ENCODE measurements around the gene RAB44. TPM values are rescaled to one million over a fixed set of nuclear protein-coding genes. Genes with fewer than 3 reads are reported as not detected.
A peak's percentile ranks its signal among the peaks of the same experiment; 100 is the strongest.

Gene RAB44
- total RNA-seq, 1 experiment from 2014 or later = 0.05 TPM

- H3K36me3 ChIP-seq (ENCODE audit: control insufficient read depth in 1 of 2, insufficient read depth in 2 of 2, low read length in 2 of 2) = no peaks in the 10 kb centered on the region
- ChIA-PET POLR2A (no interaction called here), CTCF (interaction anchor here (1.3 kb wide), 1 partner anchor 10 kb away, joined by 3 read pairs; no protein-coding TSS in a partner anchor), RAD21 (ENCODE audit: low non-redundant PET in 1 of 2, low total read pairs in 2 of 2, uncharacterized antibody in 2 of 2, unreplicated experiment in 2 of 2) (no interaction called here)
- H2AFZ ChIP-seq (ENCODE audit: low read depth, low read length, poor library complexity, severe bottlenecking) = no peak overlapping the region
- no peaks in the 10 kb centered on the region for H3K4me1 ChIP-seq (ENCODE audit: control insufficient read depth in 1 of 2, insufficient read depth in 2 of 2, low read length in 2 of 2)
- no peaks in the 10 kb centered on the region for H3K79me2 ChIP-seq (ENCODE audit: insufficient read depth, low read length)
- intact Hi-C loops (cut with micrococcal nuclease) = no loop called here
- no peak overlapping the region for H3K4me2 ChIP-seq (ENCODE audit: low read length)
- no peaks in the 10 kb centered on the region for H3K9me2 ChIP-seq (ENCODE audit: insufficient read depth)
- TF ChIP-seq ZBTB33 (IDR thresholded peaks at IDR 0.05; ENCODE audit: extremely low read depth, insufficient replicate concordance, low read length) (no peak), SIN3A (IDR thresholded peaks at IDR 0.05; ENCODE audit: low read depth) (no peak), ATF3 (IDR thresholded peaks at IDR 0.05) (no peak), CTCF (IDR thresholded peaks at IDR 0.05 in 2 of 3, conservative IDR thresholded peaks at IDR 0.05 in 1 of 3; ENCODE audit: borderline replicate concordance in 1 of 3, insufficient read depth in 1 of 3, low read depth in 2 of 3, low read length in 2 of 3) (no peak), FOSL1 (IDR thresholded peaks at IDR 0.05; ENCODE audit: low read depth) (no peak), SP1 (IDR thresholded peaks at IDR 0.05; ENCODE audit: low read depth) (no peak), TCF7L2 (IDR thresholded peaks at IDR 0.05; ENCODE audit: borderline replicate concordance, extremely low read depth, insufficient read depth, insufficient read length) (no peak)
- no peaks in the 10 kb centered on the region for H4K20me1 ChIP-seq (ENCODE audit: insufficient read depth)
- H3K4me3 ChIP-seq (replicated peaks in 1 of 2; ENCODE audit: low read depth in 1 of 2, low read length in 2 of 2) = no peak overlapping the region
- DNase-seq (ENCODE audit: low read depth, low spot score) (no peak), ATAC-seq (0 out of 2 replicates have a peak, but pooled peaks have one; percentile 16)
- no peak overlapping the region for H3K27ac ChIP-seq (ENCODE audit: low read depth, low read length)
- no peaks in the 10 kb centered on the region for H3K9me3 ChIP-seq (ENCODE audit: control insufficient read depth in 1 of 2, insufficient read depth in 1 of 2, low read depth in 1 of 2, low read length in 2 of 2)
- H3K9ac ChIP-seq (ENCODE audit: low read length) = no peak overlapping the region
- BruUV-seq (replicated peaks) = no TSS peak
- no peaks in the 10 kb centered on the region for H3K27me3 ChIP-seq (ENCODE audit: insufficient read depth, low read length)
Observed at GRCh38 chr6:36734486-36735060, 36.9 kb downstream of the RAB44 start.

Data from HCT116 (cell line).